K562 (cell line): ENCODE data around the gene THRSP. TPM values are rescaled to one million over a fixed set of nuclear protein-coding genes. Genes with fewer than 3 reads are reported as not detected.

Experiments used
- ATAC-seq: fragments of 200-7000 bp; cut with Tn5 transposase; 3 replicates; pipeline ENCODE4 v1.9.1; 2020; ENCODE audit warnings: moderate library complexity
- BruUV-seq: library from RNA; stranded (reverse); fragments of 400-500 nt; replicated peaks from 2 replicates; lab custom pipeline; 2021; lab: Mats Ljungman, UMichigan
- CTCF ChIA-PET: fragments of 300-600 bp; formaldehyde crosslinking; extraction: SDS; loops from one replicate; lab custom pipeline; 2021; ENCODE audit warnings: low intra/inter-chr PET ratio; lab: Yijun Ruan, JAX
- POLR2A ChIA-PET: fragments of 300-600, 350-650 bp; sonication (Branson Sonifier 250); formaldehyde crosslinking; extraction: SDS; loops from one replicate; lab custom pipeline; 2021; ENCODE audit warnings: antibody characterized with exemption, inconsistent platforms; lab: Yijun Ruan, JAX
- DNase-seq, 4 experiments: peaks; one replicate each; pipeline versions ENCODE4 v3.0.0 to v3.0.0-alpha.2; 2011 to 2018; ENCODE audit warnings: low spot score in 3 of 4, mixed read lengths in 3 of 4; ENCODE audit errors: extremely low read depth in 1 of 4
- FAIRE-seq: peaks from 2 replicates; lab custom pipeline; 2011; peaks lifted over from hg19 to GRCh38; lab: Jason Lieb, UNC
- H2AFZ ChIP-seq: 2 replicates; pipeline ENCODE4 v1.6.0; 2011; ENCODE audit warnings: low read depth, low read length, control low read depth, inconsistent platforms
- H3K27ac ChIP-seq: fragments of 200-600 bp; 3 replicates; pipeline ENCODE4 v1.8.0; 2011; ENCODE audit warnings: low read depth, mild to moderate bottlenecking, control low read depth, inconsistent platforms, low read length, moderate library complexity, mixed read lengths; ENCODE audit errors: extremely low read depth
- H3K27me3 ChIP-seq, 2 experiments: fragments of 300-600 bp in 1 of 2; 2 replicates in 1 of 2; 3 replicates in 1 of 2; pipeline versions ENCODE4 v1.6.0 to v1.8.0; 2011; ENCODE audit warnings: inconsistent platforms in 2 of 2, low read length in 2 of 2, mild to moderate bottlenecking in 1 of 2, mixed read lengths in 1 of 2, moderate library complexity in 1 of 2; ENCODE audit not compliant: control insufficient read depth in 2 of 2, insufficient read depth in 2 of 2
- H3K36me3 ChIP-seq: fragments of 300-600 bp; 3 replicates; pipeline ENCODE4 v1.8.0; 2011; ENCODE audit warnings: mild to moderate bottlenecking, low read length, inconsistent platforms; ENCODE audit not compliant: control insufficient read depth, insufficient read depth
- H3K4me1 ChIP-seq, 2 experiments: fragments of 200-600 bp in 1 of 2; replicated peaks in 1 of 2; 2 replicates in 1 of 2; 3 replicates in 1 of 2; pipeline versions ENCODE4 v1.5.1 to v1.8.0; 2011; ENCODE audit warnings: inconsistent platforms in 2 of 2, low read length in 2 of 2, mild to moderate bottlenecking in 1 of 2, mixed read lengths in 1 of 2, moderate library complexity in 1 of 2; ENCODE audit not compliant: control insufficient read depth in 2 of 2, insufficient read depth in 2 of 2
- H3K4me2 ChIP-seq: 2 replicates; pipeline ENCODE4 v1.6.1; 2011; ENCODE audit warnings: low read length, control low read depth, inconsistent platforms, mixed read lengths; ENCODE audit not compliant: insufficient read depth
- H3K4me3 ChIP-seq: fragments of 200-600 bp; sonication (generic), shearing (Covaris generic); 2 replicates; pipeline ENCODE4 v1.5.1; 2016; ENCODE audit warnings: control low read depth, inconsistent platforms
- H3K79me2 ChIP-seq: fragments of 200-600 bp; 3 replicates; pipeline ENCODE4 v1.8.0; 2011; ENCODE audit warnings: low read length, inconsistent platforms; ENCODE audit not compliant: control insufficient read depth, insufficient read depth
- H3K9ac ChIP-seq, 2 experiments: 2 replicates each; pipeline versions ENCODE4 v1.6.0 to v1.6.1; 2011; ENCODE audit warnings: low read depth in 2 of 2, low read length in 2 of 2, control low read depth in 1 of 2, inconsistent platforms in 1 of 2, mild to moderate bottlenecking in 1 of 2, mixed read lengths in 1 of 2; ENCODE audit not compliant: insufficient read depth in 1 of 2
- H3K9me1 ChIP-seq: one replicate; pipeline ENCODE4 v1.6.0; 2011; ENCODE audit warnings: inconsistent platforms, mild to moderate bottlenecking, low read length, moderate library complexity; ENCODE audit not compliant: control insufficient read depth, insufficient read depth
- H3K9me3 ChIP-seq: replicated peaks from 2 replicates; pipeline ENCODE4 v1.5.1; 2011; ENCODE audit warnings: low read depth, low read length, inconsistent platforms; ENCODE audit not compliant: control insufficient read depth, insufficient read depth
- H4K20me1 ChIP-seq: replicated peaks from 2 replicates; pipeline ENCODE4 v1.6.1; 2011; ENCODE audit warnings: low read length, inconsistent platforms, mixed read lengths; ENCODE audit not compliant: control insufficient read depth, insufficient read depth
- CC2D1A ChIP-seq: fragments of 450-650 bp; IDR thresholded peaks from 2 replicates; pipeline ENCODE4 v1.6.1; 2017; ENCODE audit warnings: mild to moderate bottlenecking
- CREB1 ChIP-seq, 2 experiments: sonication (generic) in 1 of 2; formaldehyde crosslinking in 1 of 2; IDR thresholded peaks; 2 replicates each; pipeline versions ENCODE4 v1.6.1 to v1.8.0; 2012 to 2022; ENCODE audit warnings: inconsistent platforms in 1 of 2, mild to moderate bottlenecking in 1 of 2, missing genetic modification reagents in 1 of 2, moderate library complexity in 1 of 2
- DACH1 ChIP-seq: fragments of 450-650 bp; IDR thresholded peaks from 2 replicates; pipeline ENCODE4 v1.6.1; 2018; ENCODE audit not compliant: partially characterized antibody
- DPF2 ChIP-seq: fragments of 450-650 bp; IDR thresholded peaks from 2 replicates; pipeline ENCODE4 v1.6.1; 2016
- ESRRB ChIP-seq: fragments of 250-450 bp; sonication (Bioruptor Pico); IDR thresholded peaks from 2 replicates; pipeline ENCODE4 v1.5.0; 2020; ENCODE audit warnings: mild to moderate bottlenecking, moderate library complexity, borderline replicate concordance
- ID3 ChIP-seq, 2 experiments: fragments of 250-450 bp in 1 of 2; fragments of 450-650 bp in 1 of 2; sonication (Bioruptor Pico) in 1 of 2; IDR thresholded peaks; 2 replicates each; pipeline versions ENCODE4 v1.6.1 to v1.8.0; 2016 to 2021; ENCODE audit warnings: mild to moderate bottlenecking in 2 of 2, moderate library complexity in 2 of 2, missing compliant biosample characterization in 1 of 2, missing genetic modification characterization in 1 of 2
- PHF8 ChIP-seq: fragments of 200-600 bp; sonication (generic); IDR thresholded peaks from 2 replicates; pipeline ENCODE4 v1.6.1; 2012; ENCODE audit warnings: mixed run types, mild to moderate bottlenecking, inconsistent platforms, low read length, moderate library complexity, borderline replicate concordance
- RBFOX2 ChIP-seq: fragments of 200-400 bp; formaldehyde crosslinking; IDR thresholded peaks from 2 replicates; pipeline ENCODE4 v1.6.1; 2017; ENCODE audit warnings: low read depth, mild to moderate bottlenecking, low read length, moderate library complexity
- SMAD4 ChIP-seq: fragments of 250-450 bp; sonication (Bioruptor Pico); conservative IDR thresholded peaks from 2 replicates; pipeline ENCODE4 v1.8.0; 2021; ENCODE audit warnings: inconsistent platforms, mild to moderate bottlenecking, moderate library complexity
- SMC3 ChIP-seq: conservative IDR thresholded peaks from 2 replicates; pipeline ENCODE4 v1.6.1; 2011; ENCODE audit warnings: low read depth, low read length, improper control_type of control experiment; ENCODE audit not compliant: insufficient read depth
- TAF15 ChIP-seq: fragments of 200-400 bp; formaldehyde crosslinking; IDR thresholded peaks from 2 replicates; pipeline ENCODE4 v1.6.1; 2017; ENCODE audit warnings: mild to moderate bottlenecking, low read depth, low read length, moderate library complexity
- TCF15 ChIP-seq: fragments of 250-450 bp; sonication (Bioruptor Pico); IDR thresholded peaks from 2 replicates; pipeline ENCODE4 v1.8.0; 2022; ENCODE audit warnings: moderate library complexity, mild to moderate bottlenecking, inconsistent platforms
- TCF7L2 ChIP-seq: fragments of 150-350 bp; IDR thresholded peaks from 2 replicates; pipeline ENCODE4 v1.6.1; 2016; ENCODE audit warnings: low read depth, mild to moderate bottlenecking, low read length, moderate library complexity
- TFAP4 ChIP-seq: sonication (generic); formaldehyde crosslinking; IDR thresholded peaks from 2 replicates; pipeline ENCODE4 v1.8.0; 2022; ENCODE audit warnings: missing genetic modification reagents, mild to moderate bottlenecking, moderate library complexity, borderline replicate concordance
- ZFP91 ChIP-seq: sonication (generic); formaldehyde crosslinking; IDR thresholded peaks from 2 replicates; pipeline ENCODE4 v1.8.0; 2022; ENCODE audit warnings: mild to moderate bottlenecking, missing genetic modification reagents
- ZNF253 ChIP-seq: fragments of 250-450 bp; sonication (Bioruptor Pico); conservative IDR thresholded peaks from 2 replicates; pipeline ENCODE4 v1.6.1; 2021; ENCODE audit warnings: mild to moderate bottlenecking
- ZNF740 ChIP-seq, 3 experiments: fragments of 200-800 bp in 1 of 3; sonication (Bioruptor generic) in 1 of 3; sonication (generic) in 1 of 3; formaldehyde crosslinking in 1 of 3; IDR thresholded peaks; 2 replicates each; pipeline versions ENCODE4 v1.6.1 to v1.8.0; 2016 to 2022; ENCODE audit warnings: mild to moderate bottlenecking in 2 of 3, missing compliant biosample characterization in 2 of 3, missing genetic modification characterization in 2 of 3, missing genetic modification reagents in 1 of 3
- WGBS: fragments of 100-300 bp; shearing (Covaris generic); methylation state at CpG from one replicate; pipeline ENCODE4 v1.1.6; 2016; ENCODE audit warnings: low coverage, mixed read lengths; ENCODE audit not compliant: insufficient coverage; ENCODE audit errors: missing lambda C conversion rate; 5-methylcytosine and 5-hydroxymethylcytosine counted together
- in situ Hi-C: fragments of 300-500 bp; cut with MboI; formaldehyde crosslinking; loops from 4 replicates; pipeline ENCODE4 v1.15.0; 2018; ENCODE audit warnings: inconsistent platforms, mixed read lengths
- intact Hi-C: fragments of 100-400 bp; cut with micrococcal nuclease; formaldehyde crosslinking; loops from 2 replicates; pipeline ENCODE4 v1.14.2; 2022
- polyA plus RNA-seq, 8 experiments: library from polyadenylated mRNA; depleted of rRNA in 4 of 8; stranded (reverse) in 5 of 8; unstranded in 3 of 8; fragments of >200 nt; fragmentation: Nextera tagmentation in 2 of 8; fragmentation: Illumina TruSeq in 1 of 8; extraction: Ambion mirVana in 2 of 8; extraction: Trizol in 1 of 8; gene quantifications; 2 replicates each; pipeline versions ENCODE4 v1.2.1 to v1.2.3, GENCODE V29; 2011 to 2014; ENCODE audit warnings: inconsistent platforms in 1 of 8, missing spikeins in 1 of 8
- total RNA-seq, 7 experiments: library from RNA; depleted of rRNA in 6 of 7; stranded (reverse); fragments of >200 nt in 6 of 7; fragmentation: Illumina TruSeq in 2 of 7; extraction: Trizol in 2 of 7; gene quantifications; 2 replicates each; pipeline versions ENCODE4 v1.2.1 to v1.2.3, GENCODE V29; 2011 to 2021; ENCODE audit warnings: low replicate concordance in 1 of 7

THRSP gene
- total and polyA plus RNA-seq, 9 of the 15 experiments (the other 6 are each of a cell fraction or from before 2014, with no cell fraction given): 0.23 to 0.56 (median 0.31) TPM; not detected in 2

- peaks cover 22 to 23% of the 10 kb centered on the region in 2 experiments for H3K4me1 ChIP-seq
- BruUV-seq: no TSS peak
- H2AFZ ChIP-seq: peak overlapping the region; percentile 95
- peaks cover 43% of the 10 kb centered on the region for H3K79me2 ChIP-seq
- ChIA-PET POLR2A (interaction anchor here (1.1 kb wide), 1 partner anchor 58 kb away, joined by 3 read pairs; the partner anchor contains the start of gene ALG8), CTCF (no interaction called here)
- in situ Hi-C loops (no loop called here), intact Hi-C loops (loop anchor here (10.0 kb wide), 1 partner anchor 213 kb away; no protein-coding TSS in a partner anchor)
- H3K27ac ChIP-seq: peak overlapping the region; percentile 90
- peak overlapping the region; percentile 37 for H3K4me3 ChIP-seq
- no peaks in the 10 kb centered on the region for H3K9me1 ChIP-seq
- DNase-seq (no peak), FAIRE-seq (no peak), ATAC-seq (no peak)
- H3K36me3 ChIP-seq: peaks cover 19% of the 10 kb centered on the region; the same call in 2 of the 3 replicates
- no peaks in the 10 kb centered on the region for H3K27me3 ChIP-seq
- 21% methylated on average over 5 of the region's 6 CpGs for WGBS
- no peaks in the 10 kb centered on the region for H3K9me3 ChIP-seq
- peak overlapping the region; percentile 99 for H3K4me2 ChIP-seq
- peak overlapping the region; percentile 62 to 91; a peak in 3 of 4 replicates for H3K9ac ChIP-seq
- peaks cover 9% of the 10 kb centered on the region; the same call in 1 of the 2 replicates for H4K20me1 ChIP-seq
- TF ChIP-seq ZFP91: no peak
- no peak for TF ChIP-seq DPF2
- TF ChIP-seq SMAD4 (CRISPR knock-in tag): no peak
- TF ChIP-seq ID3 (CRISPR knock-in tag; IDR thresholded peaks at IDR 0.05): no peak
- no peak for TF ChIP-seq ID3 (tag; IDR thresholded peaks at IDR 0.05)
- no peak for TF ChIP-seq DACH1
- no peak for TF ChIP-seq TAF15
- no peak for TF ChIP-seq TFAP4 (CRISPR knock-in tag)
- TF ChIP-seq SMC3: no peak
- TF ChIP-seq CC2D1A: no peak
- no peak for TF ChIP-seq RBFOX2
- TF ChIP-seq CREB1 (IDR thresholded peaks at IDR 0.05): no peak
- no peak for TF ChIP-seq CREB1 (CRISPR knock-in tag; IDR thresholded peaks at IDR 0.05)
- TF ChIP-seq TCF15 (CRISPR knock-in tag): no peak
- peak; percentile 8; the same call in 1 of the 2 replicates for TF ChIP-seq PHF8
- TF ChIP-seq ESRRB (CRISPR knock-in tag): no peak
- no peak for TF ChIP-seq ZNF253 (CRISPR knock-in tag)
- TF ChIP-seq TCF7L2: no peak
- peak; percentile 56; the same call in 1 of the 2 replicates for TF ChIP-seq ZNF740 (CRISPR knock-in tag; IDR thresholded peaks at IDR 0.05)
- TF ChIP-seq ZNF740 (tag; IDR thresholded peaks at IDR 0.05): 0 out of 4 replicates have a peak, but pooled peaks of 1 of the 2 experiments have one; percentile 13
Measured at GRCh38 chr11:78081583-78081982, 17.9 kb downstream of the THRSP start.
